ENCODE measurements around the gene INS. TPM values are rescaled to one million over a fixed set of nuclear protein-coding genes. Genes with fewer than 3 reads are reported as not detected.

The INS gene
- total RNA-seq, 2 donors from 2014 or later: not detected

DNA sequence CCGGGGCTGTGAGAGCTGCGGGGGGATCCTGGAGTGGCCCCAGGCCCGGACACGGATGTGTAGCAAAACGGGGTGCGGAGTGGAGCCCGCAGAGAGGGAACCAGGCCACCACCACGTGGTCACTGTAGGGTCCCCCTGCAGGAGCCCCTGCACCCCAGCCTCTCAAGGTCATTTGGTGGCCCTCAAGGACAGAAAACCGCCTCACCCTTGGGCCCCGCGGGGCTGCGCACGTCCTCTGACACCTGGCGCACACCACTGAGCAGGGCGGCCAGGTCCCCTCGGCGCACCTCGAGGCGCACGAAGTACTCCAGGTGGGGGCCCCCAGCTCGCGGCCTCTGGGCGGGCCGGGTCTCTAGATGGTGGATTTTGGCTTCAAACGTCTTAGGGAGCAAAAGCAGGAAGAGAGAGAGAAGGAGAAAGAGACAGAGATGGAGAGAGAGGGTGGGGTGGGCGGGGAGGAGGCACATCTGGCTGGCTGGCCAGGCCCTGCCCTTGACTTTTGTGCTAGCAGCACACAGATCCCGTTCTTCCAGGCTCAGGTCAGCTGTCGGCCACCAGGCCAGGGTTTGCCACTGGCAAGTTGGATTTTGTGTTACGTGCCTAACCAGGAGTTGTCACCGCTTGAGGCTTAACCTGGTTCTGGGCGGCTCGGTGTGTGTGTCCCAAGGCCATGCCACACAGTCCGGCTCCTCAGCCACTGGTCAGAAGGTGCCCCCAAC lies 7.4 kb upstream of the INS start:
- no peak overlapping the region for H3K4me3 ChIP-seq
- no peak for TF ChIP-seq CTCF (IDR thresholded peaks at IDR 0.05)
- ATAC-seq (ENCODE audit: insufficient number of reproducible peaks, low FRiP score, low read depth) (no peak), DNase-seq (ENCODE audit: low spot score) (no peak)
- peaks cover 0 to 6% of the 10 kb centered on the region in 2 donors for H3K4me1 ChIP-seq (ENCODE audit: control insufficient read depth in 1 of 2, low read depth in 2 of 2)
- H3K9me3 ChIP-seq: no peaks in the 10 kb centered on the region
- H3K27ac ChIP-seq: no peak overlapping the region
- no peaks in the 10 kb centered on the region for H3K36me3 ChIP-seq
- peaks cover 6% of the 10 kb centered on the region for H3K27me3 ChIP-seq (replicated peaks; ENCODE audit: insufficient read depth)

DNA sequence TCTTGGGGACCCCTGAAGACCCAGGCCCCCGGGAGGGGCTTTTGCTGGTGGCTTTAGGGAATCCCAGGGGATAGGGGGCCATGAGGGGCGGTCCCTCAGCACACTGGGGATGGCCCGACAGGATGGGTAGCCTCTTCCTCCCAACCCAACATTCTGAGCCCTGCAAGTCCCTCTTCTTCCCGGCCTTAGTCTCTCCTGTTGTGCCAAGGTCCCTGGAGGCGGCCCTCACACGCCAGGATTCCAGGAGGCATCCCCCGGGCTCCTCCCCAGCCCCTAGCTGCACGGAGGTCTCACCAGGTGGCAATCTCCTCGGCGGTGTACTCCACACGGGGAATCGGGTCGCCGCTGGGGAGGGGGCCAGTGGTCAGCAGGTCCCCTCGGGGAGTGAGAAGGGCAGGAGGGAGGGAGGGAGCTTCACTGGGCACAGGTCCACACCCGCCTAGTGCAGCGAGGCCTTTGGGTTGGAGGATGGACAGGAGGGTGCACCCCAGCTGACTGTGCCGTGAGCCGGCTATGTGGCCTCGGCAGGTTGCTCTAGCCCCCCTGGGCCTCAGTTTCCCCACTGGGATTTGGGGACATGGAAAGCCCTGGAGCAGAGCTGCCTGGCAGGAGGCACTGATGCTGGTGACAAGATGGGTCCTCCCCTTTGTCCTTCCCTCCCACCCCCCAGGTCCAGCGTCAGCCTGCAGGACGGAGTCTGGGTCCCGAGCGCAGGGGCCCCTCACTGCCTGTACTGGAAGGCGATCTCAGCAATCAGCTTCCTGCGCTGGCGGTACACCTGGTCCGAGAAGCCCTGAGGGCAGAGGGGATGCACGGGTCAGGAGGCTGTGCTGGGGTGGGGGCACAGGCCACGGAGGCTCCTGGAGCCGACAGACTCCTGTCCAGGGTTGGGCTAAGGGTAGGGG lies 6.4 kb upstream of the INS start:
- ATAC-seq (ENCODE audit: insufficient number of reproducible peaks, low FRiP score, low read depth) (no peak), DNase-seq (ENCODE audit: low spot score) (no peak)
- H3K27me3 ChIP-seq (replicated peaks; ENCODE audit: insufficient read depth): peaks cover 6% of the 10 kb centered on the region
- H3K4me3 ChIP-seq: no peak overlapping the region
- no peaks in the 10 kb centered on the region for H3K9me3 ChIP-seq
- H3K4me1 ChIP-seq (ENCODE audit: control insufficient read depth in 1 of 2, low read depth in 2 of 2): peaks cover 0 to 6% of the 10 kb centered on the region in 2 donors
- H3K36me3 ChIP-seq: no peaks in the 10 kb centered on the region
- TF ChIP-seq CTCF (IDR thresholded peaks at IDR 0.05): no peak
- H3K27ac ChIP-seq: no peak overlapping the region

- H3K36me3 ChIP-seq: no peaks in the 10 kb centered on the region
- ATAC-seq (ENCODE audit: insufficient number of reproducible peaks, low FRiP score, low read depth): no peak
Measured at GRCh38 chr11:2166091-2166851, 5.3 kb upstream of the INS start.

DNA sequence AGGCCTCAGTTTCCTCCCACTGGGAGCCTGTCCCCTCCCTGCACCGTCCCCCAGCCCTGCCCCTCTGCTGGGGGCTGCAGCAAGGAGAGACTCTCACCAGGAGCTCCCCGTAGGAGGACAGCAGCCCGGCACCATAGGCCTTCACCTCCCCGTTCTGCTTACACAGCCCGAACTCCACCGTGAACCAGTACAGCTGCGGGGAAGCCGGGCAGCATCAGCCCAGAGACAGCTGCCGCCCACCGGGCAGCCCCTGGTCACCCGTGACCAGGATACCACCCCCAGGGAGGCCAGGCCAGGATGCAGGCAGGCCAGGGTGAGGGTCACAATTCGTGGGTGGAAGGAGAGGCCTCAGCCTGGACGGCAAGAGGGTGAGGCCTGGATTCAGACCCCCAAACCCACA lies 4.6 kb upstream of the INS start:
- DNase-seq (ENCODE audit: low spot score) (no peak), ATAC-seq (ENCODE audit: insufficient number of reproducible peaks, low FRiP score, low read depth) (no peak)
- H3K9me3 ChIP-seq: no peaks in the 10 kb centered on the region
- peaks cover 0 to 6% of the 10 kb centered on the region in 2 donors for H3K4me1 ChIP-seq (ENCODE audit: control insufficient read depth in 1 of 2, low read depth in 2 of 2)
- H3K36me3 ChIP-seq: no peaks in the 10 kb centered on the region
- no peak overlapping the region for H3K27ac ChIP-seq
- no peak for TF ChIP-seq CTCF (IDR thresholded peaks at IDR 0.05)
- no peak overlapping the region for H3K4me3 ChIP-seq
- H3K27me3 ChIP-seq (replicated peaks; ENCODE audit: insufficient read depth): peaks cover 6% of the 10 kb centered on the region

More at GRCh38 chr11:2166091-2166851, 5.3 kb upstream of the INS start:
- no peak for DNase-seq (ENCODE audit: low spot score)
- Histone ChIP-seq H3K4me1 (ENCODE audit: control insufficient read depth in 1 of 2, low read depth in 2 of 2) (peaks cover 0 to 6% of the 10 kb centered on the region in 2 donors), H3K4me3 (peak overlapping the region; percentile 33), H3K9me3 (no peaks in the 10 kb centered on the region), H3K27ac (no peak overlapping the region), H3K27me3 (replicated peaks; ENCODE audit: insufficient read depth) (peaks cover 6% of the 10 kb centered on the region)
- peak; percentile 43 for TF ChIP-seq CTCF (IDR thresholded peaks at IDR 0.05)
